ENCODE data around the gene MAP4K4.

DNA sequence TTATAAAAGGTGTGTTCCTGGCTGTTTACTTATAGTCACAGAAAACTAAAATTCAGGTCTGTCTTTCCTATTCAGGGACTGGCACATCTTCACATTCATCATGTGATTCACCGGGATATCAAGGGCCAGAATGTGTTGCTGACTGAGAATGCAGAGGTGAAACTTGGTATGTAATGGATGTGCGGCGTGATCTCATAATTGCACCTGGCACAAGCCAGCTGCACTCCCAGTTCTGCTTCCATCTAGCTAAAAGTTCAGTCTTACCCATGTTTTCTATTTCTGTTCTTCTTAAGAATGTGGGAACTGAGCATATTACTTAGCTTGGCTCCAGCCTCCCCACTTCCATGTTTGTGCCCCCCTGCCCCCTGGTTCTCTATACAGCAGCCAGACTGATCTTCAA, 131.9 kb downstream of the MAP4K4 start:
- TF ChIP-seq, protein P1, sequence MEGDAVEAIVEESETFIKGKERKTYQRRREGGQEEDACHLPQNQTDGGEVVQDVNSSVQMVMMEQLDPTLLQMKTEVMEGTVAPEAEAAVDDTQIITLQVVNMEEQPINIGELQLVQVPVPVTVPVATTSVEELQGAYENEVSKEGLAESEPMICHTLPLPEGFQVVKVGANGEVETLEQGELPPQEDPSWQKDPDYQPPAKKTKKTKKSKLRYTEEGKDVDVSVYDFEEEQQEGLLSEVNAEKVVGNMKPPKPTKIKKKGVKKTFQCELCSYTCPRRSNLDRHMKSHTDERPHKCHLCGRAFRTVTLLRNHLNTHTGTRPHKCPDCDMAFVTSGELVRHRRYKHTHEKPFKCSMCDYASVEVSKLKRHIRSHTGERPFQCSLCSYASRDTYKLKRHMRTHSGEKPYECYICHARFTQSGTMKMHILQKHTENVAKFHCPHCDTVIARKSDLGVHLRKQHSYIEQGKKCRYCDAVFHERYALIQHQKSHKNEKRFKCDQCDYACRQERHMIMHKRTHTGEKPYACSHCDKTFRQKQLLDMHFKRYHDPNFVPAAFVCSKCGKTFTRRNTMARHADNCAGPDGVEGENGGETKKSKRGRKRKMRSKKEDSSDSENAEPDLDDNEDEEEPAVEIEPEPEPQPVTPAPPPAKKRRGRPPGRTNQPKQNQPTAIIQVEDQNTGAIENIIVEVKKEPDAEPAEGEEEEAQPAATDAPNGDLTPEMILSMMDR (IDR thresholded peaks at IDR 0.05; ENCODE audit: low read length): no peak
- no peak for TF ChIP-seq EZH2phosphoT487 (IDR thresholded peaks at IDR 0.05; ENCODE audit: low read length)
- TF ChIP-seq EZH2 (optimal IDR thresholded peaks at IDR 0.05; ENCODE audit: low read depth, low read length): no peak
